ACC112 (cell line): Measurements from ENCODE around the gene SEPTIN2.

ENCODE experiments used
- H2AFZ ChIP-seq: fragments of 200-600 bp; sonication (generic); one replicate; pipeline ENCODE4 v1.6.0; 2017; ENCODE audit warnings: antibody characterized with exemption, low read length; ENCODE audit not compliant: unreplicated experiment
- H3K27ac ChIP-seq: fragments of 200-600 bp; sonication (generic); 2 replicates; pipeline ENCODE4 v1.5.1; 2014; ENCODE audit warnings: low read depth, mild to moderate bottlenecking, antibody characterized with exemption, low read length, moderate library complexity
- H3K27me3 ChIP-seq: fragments of 200-600 bp; sonication (generic); 2 replicates; pipeline ENCODE4 v1.6.1; 2014; ENCODE audit warnings: mild to moderate bottlenecking, antibody characterized with exemption, low read length, moderate library complexity, mixed read lengths; ENCODE audit not compliant: insufficient read depth
- H3K36me3 ChIP-seq: fragments of 200-600 bp; sonication (generic); 2 replicates; pipeline ENCODE4 v1.6.1; 2016; ENCODE audit warnings: mild to moderate bottlenecking, antibody characterized with exemption, low read length, moderate library complexity, mixed read lengths; ENCODE audit not compliant: insufficient read depth
- H3K4me1 ChIP-seq: fragments of 200-600 bp; sonication (generic); one replicate; pipeline ENCODE4 v1.6.1; 2016; ENCODE audit warnings: low read length, mixed read lengths; ENCODE audit not compliant: insufficient read depth, unreplicated experiment, control insufficient read depth
- H3K4me3 ChIP-seq: fragments of 200-600 bp; sonication (generic); 2 replicates; pipeline ENCODE4 v1.5.1; 2014; ENCODE audit warnings: mild to moderate bottlenecking, low read depth, low read length
- H3K79me2 ChIP-seq: fragments of 200-600 bp; sonication (generic); one replicate; pipeline ENCODE4 v1.6.0; 2016; ENCODE audit warnings: low read length; ENCODE audit not compliant: control insufficient read depth, unreplicated experiment, insufficient read depth

Gene SEPTIN2

DNA sequence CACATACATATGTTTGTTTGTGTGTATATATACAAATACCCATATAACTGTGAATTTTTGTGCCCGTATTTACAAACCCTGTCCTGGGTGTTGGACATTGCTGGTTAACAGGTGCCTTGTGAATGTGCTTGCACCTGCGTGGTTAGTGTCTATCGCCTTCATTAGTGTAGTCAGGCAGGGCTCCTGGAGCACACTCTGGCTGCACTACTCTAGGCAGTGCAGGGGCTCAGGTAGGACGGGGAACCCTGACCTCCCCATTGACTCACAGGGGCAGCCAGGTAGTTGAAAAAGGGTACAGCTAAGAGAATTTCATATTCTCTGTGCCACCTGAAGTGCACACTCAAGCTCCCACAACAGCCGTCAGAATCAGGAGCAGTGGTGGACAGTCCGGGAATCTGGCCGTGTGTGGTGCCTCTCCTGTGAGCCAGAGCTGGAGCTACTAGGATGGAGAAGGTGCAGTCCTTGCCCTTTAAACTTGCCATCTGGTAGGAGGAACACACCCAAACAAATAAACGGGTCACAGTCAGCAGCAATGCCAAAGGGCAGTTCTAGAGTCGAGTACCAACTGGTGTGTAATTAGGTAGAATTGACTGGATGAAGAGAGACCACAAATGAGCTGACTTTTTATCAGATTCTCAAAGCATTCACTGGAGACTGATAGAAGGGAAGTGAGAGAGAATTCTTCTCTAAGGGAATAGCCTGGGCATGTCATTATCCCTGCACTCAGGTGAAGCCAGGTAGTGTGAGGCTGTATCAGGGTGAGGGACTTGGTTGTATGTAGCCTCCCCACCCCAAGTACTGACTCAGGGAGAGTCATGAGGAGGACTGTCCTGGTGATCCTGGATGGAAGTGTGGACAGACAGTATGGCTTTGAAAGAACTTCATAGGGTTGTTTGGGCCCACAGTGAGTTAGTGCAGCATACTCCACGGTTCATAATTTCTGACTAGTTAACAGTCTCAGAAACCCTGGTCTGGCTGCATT, 84.5 kb downstream of the SEPTIN2 start:
- H3K4me1 ChIP-seq = no peaks in the 10 kb centered on the region
- H3K27me3 ChIP-seq = no peaks in the 10 kb centered on the region
- H2AFZ ChIP-seq = no peak overlapping the region
- H3K27ac ChIP-seq = no peak overlapping the region
- peaks cover 3% of the 10 kb centered on the region for H3K79me2 ChIP-seq
- H3K4me3 ChIP-seq = no peak overlapping the region
- H3K36me3 ChIP-seq = peaks cover 4% of the 10 kb centered on the region; the same call in 1 of the 2 replicates
